K562 (cell line): ENCODE measurements around the gene EGF. TPM values are rescaled to one million over a fixed set of nuclear protein-coding genes. Genes with fewer than 3 reads are reported as not detected.

Experiments used
- ATAC-seq: fragments of 200-7000 bp; cut with Tn5 transposase; 3 replicates; pipeline ENCODE4 v1.9.1; 2020; ENCODE audit warnings: moderate library complexity
- BruUV-seq: library from RNA; stranded (reverse); fragments of 400-500 nt; replicated peaks from 2 replicates; lab custom pipeline; 2021; lab: Mats Ljungman, UMichigan
- CTCF ChIA-PET: fragments of 300-600 bp; formaldehyde crosslinking; extraction: SDS; loops from one replicate; lab custom pipeline; 2021; ENCODE audit warnings: low intra/inter-chr PET ratio; lab: Yijun Ruan, JAX
- POLR2A ChIA-PET: fragments of 300-600, 350-650 bp; sonication (Branson Sonifier 250); formaldehyde crosslinking; extraction: SDS; loops from one replicate; lab custom pipeline; 2021; ENCODE audit warnings: antibody characterized with exemption, inconsistent platforms; lab: Yijun Ruan, JAX
- DNase-seq, 4 experiments: peaks; one replicate each; pipeline versions ENCODE4 v3.0.0 to v3.0.0-alpha.2; 2011 to 2018; ENCODE audit warnings: low spot score in 3 of 4, mixed read lengths in 3 of 4; ENCODE audit errors: extremely low read depth in 1 of 4
- FAIRE-seq: peaks from 2 replicates; lab custom pipeline; 2011; peaks lifted over from hg19 to GRCh38; lab: Jason Lieb, UNC
- H2AFZ ChIP-seq: 2 replicates; pipeline ENCODE4 v1.6.0; 2011; ENCODE audit warnings: low read depth, low read length, control low read depth, inconsistent platforms
- H3K27ac ChIP-seq: fragments of 200-600 bp; 3 replicates; pipeline ENCODE4 v1.8.0; 2011; ENCODE audit warnings: low read depth, mild to moderate bottlenecking, control low read depth, inconsistent platforms, low read length, moderate library complexity, mixed read lengths; ENCODE audit errors: extremely low read depth
- H3K27me3 ChIP-seq, 2 experiments: fragments of 300-600 bp in 1 of 2; 2 replicates in 1 of 2; 3 replicates in 1 of 2; pipeline versions ENCODE4 v1.6.0 to v1.8.0; 2011; ENCODE audit warnings: inconsistent platforms in 2 of 2, low read length in 2 of 2, mild to moderate bottlenecking in 1 of 2, mixed read lengths in 1 of 2, moderate library complexity in 1 of 2; ENCODE audit not compliant: control insufficient read depth in 2 of 2, insufficient read depth in 2 of 2
- H3K36me3 ChIP-seq: fragments of 300-600 bp; 3 replicates; pipeline ENCODE4 v1.8.0; 2011; ENCODE audit warnings: mild to moderate bottlenecking, low read length, inconsistent platforms; ENCODE audit not compliant: control insufficient read depth, insufficient read depth
- H3K4me1 ChIP-seq, 2 experiments: fragments of 200-600 bp in 1 of 2; replicated peaks in 1 of 2; 2 replicates in 1 of 2; 3 replicates in 1 of 2; pipeline versions ENCODE4 v1.5.1 to v1.8.0; 2011; ENCODE audit warnings: inconsistent platforms in 2 of 2, low read length in 2 of 2, mild to moderate bottlenecking in 1 of 2, mixed read lengths in 1 of 2, moderate library complexity in 1 of 2; ENCODE audit not compliant: control insufficient read depth in 2 of 2, insufficient read depth in 2 of 2
- H3K4me2 ChIP-seq: 2 replicates; pipeline ENCODE4 v1.6.1; 2011; ENCODE audit warnings: low read length, control low read depth, inconsistent platforms, mixed read lengths; ENCODE audit not compliant: insufficient read depth
- H3K4me3 ChIP-seq: fragments of 200-600 bp; sonication (generic), shearing (Covaris generic); 2 replicates; pipeline ENCODE4 v1.5.1; 2016; ENCODE audit warnings: control low read depth, inconsistent platforms
- H3K79me2 ChIP-seq: fragments of 200-600 bp; 3 replicates; pipeline ENCODE4 v1.8.0; 2011; ENCODE audit warnings: low read length, inconsistent platforms; ENCODE audit not compliant: control insufficient read depth, insufficient read depth
- H3K9ac ChIP-seq, 2 experiments: 2 replicates each; pipeline versions ENCODE4 v1.6.0 to v1.6.1; 2011; ENCODE audit warnings: low read depth in 2 of 2, low read length in 2 of 2, control low read depth in 1 of 2, inconsistent platforms in 1 of 2, mild to moderate bottlenecking in 1 of 2, mixed read lengths in 1 of 2; ENCODE audit not compliant: insufficient read depth in 1 of 2
- H3K9me1 ChIP-seq: one replicate; pipeline ENCODE4 v1.6.0; 2011; ENCODE audit warnings: inconsistent platforms, mild to moderate bottlenecking, low read length, moderate library complexity; ENCODE audit not compliant: control insufficient read depth, insufficient read depth
- H3K9me3 ChIP-seq: replicated peaks from 2 replicates; pipeline ENCODE4 v1.5.1; 2011; ENCODE audit warnings: low read depth, low read length, inconsistent platforms; ENCODE audit not compliant: control insufficient read depth, insufficient read depth
- H4K20me1 ChIP-seq: replicated peaks from 2 replicates; pipeline ENCODE4 v1.6.1; 2011; ENCODE audit warnings: low read length, inconsistent platforms, mixed read lengths; ENCODE audit not compliant: control insufficient read depth, insufficient read depth
- BDP1 ChIP-seq: IDR thresholded peaks from 3 replicates; pipeline ENCODE4 v1.6.1; 2011; ENCODE audit not compliant: insufficient read length, insufficient read depth
- C11orf30 ChIP-seq: fragments of 450-650 bp; IDR thresholded peaks from 2 replicates; pipeline ENCODE4 v1.6.1; 2016; ENCODE audit warnings: low read depth, mild to moderate bottlenecking
- CEBPG ChIP-seq, 3 experiments: fragments of 200-800 bp in 1 of 3; sonication (Bioruptor generic) in 1 of 3; sonication (generic) in 1 of 3; formaldehyde crosslinking in 1 of 3; IDR thresholded peaks in 2 of 3; conservative IDR thresholded peaks in 1 of 3; 2 replicates each; pipeline versions ENCODE4 v1.6.1 to v1.8.0; 2016 to 2022; ENCODE audit warnings: missing compliant biosample characterization in 2 of 3, missing genetic modification characterization in 2 of 3, mild to moderate bottlenecking in 1 of 3, missing genetic modification reagents in 1 of 3
- MAFG ChIP-seq: fragments of 450-650 bp; conservative IDR thresholded peaks from 2 replicates; pipeline ENCODE4 v1.6.1; 2016; ENCODE audit warnings: missing genetic modification characterization, missing compliant biosample characterization
- NFE2 ChIP-seq: IDR thresholded peaks from 2 replicates; pipeline ENCODE4 v1.6.1; 2014; ENCODE audit warnings: antibody characterized with exemption, low read depth
- PHB ChIP-seq: fragments of 250-450 bp; sonication (Bioruptor Pico); IDR thresholded peaks from 2 replicates; pipeline ENCODE4 v1.5.0; 2021
- SMAD3 ChIP-seq: fragments of 450-650 bp; formaldehyde crosslinking; conservative IDR thresholded peaks from 2 replicates; pipeline ENCODE4 v1.4.0; 2020; ENCODE audit warnings: mild to moderate bottlenecking
- WGBS: fragments of 100-300 bp; shearing (Covaris generic); methylation state at CpG from one replicate; pipeline ENCODE4 v1.1.6; 2016; ENCODE audit warnings: low coverage, mixed read lengths; ENCODE audit not compliant: insufficient coverage; ENCODE audit errors: missing lambda C conversion rate; 5-methylcytosine and 5-hydroxymethylcytosine counted together
- in situ Hi-C: fragments of 300-500 bp; cut with MboI; formaldehyde crosslinking; loops from 4 replicates; pipeline ENCODE4 v1.15.0; 2018; ENCODE audit warnings: inconsistent platforms, mixed read lengths
- intact Hi-C: fragments of 100-400 bp; cut with micrococcal nuclease; formaldehyde crosslinking; loops from 2 replicates; pipeline ENCODE4 v1.14.2; 2022
- polyA plus RNA-seq, 8 experiments: library from polyadenylated mRNA; depleted of rRNA in 4 of 8; stranded (reverse) in 5 of 8; unstranded in 3 of 8; fragments of >200 nt; fragmentation: Nextera tagmentation in 2 of 8; fragmentation: Illumina TruSeq in 1 of 8; extraction: Ambion mirVana in 2 of 8; extraction: Trizol in 1 of 8; gene quantifications; 2 replicates each; pipeline versions ENCODE4 v1.2.1 to v1.2.3, GENCODE V29; 2011 to 2014; ENCODE audit warnings: inconsistent platforms in 1 of 8, missing spikeins in 1 of 8
- total RNA-seq, 7 experiments: library from RNA; depleted of rRNA in 6 of 7; stranded (reverse); fragments of >200 nt in 6 of 7; fragmentation: Illumina TruSeq in 2 of 7; extraction: Trizol in 2 of 7; gene quantifications; 2 replicates each; pipeline versions ENCODE4 v1.2.1 to v1.2.3, GENCODE V29; 2011 to 2021; ENCODE audit warnings: low replicate concordance in 1 of 7

The EGF gene
- total and polyA plus RNA-seq, 9 of the 15 experiments (the other 6 are each of a cell fraction or from before 2014, with no cell fraction given) = 0.32 to 3.1 (median 1.3) TPM

GRCh38 chr4:109915385-109916026, 2.8 kb downstream of the EGF start:
- DNase-seq = no peak
- no peaks in the 10 kb centered on the region for H4K20me1 ChIP-seq
- ChIA-PET CTCF (no interaction called here), POLR2A (interaction anchor here (1.1 kb wide), 2 partner anchors 16 to 74 kb away, joined by 3 read pairs; no protein-coding TSS in a partner anchor)
- in situ Hi-C loops (no loop called here), intact Hi-C loops (no loop called here)
- no peaks in the 10 kb centered on the region; a peak in 1 of 5 replicates for H3K27me3 ChIP-seq
- H3K9me3 ChIP-seq = no peaks in the 10 kb centered on the region
- 29% methylated on average over 8 of the region's 8 CpGs for WGBS
- no TSS peak for BruUV-seq
- no peak for ATAC-seq
- H3K4me2 ChIP-seq = no peak overlapping the region
- H3K4me1 ChIP-seq = peaks cover 0 to 16% of the 10 kb centered on the region in 2 experiments; a peak in 3 of 5 replicates
- FAIRE-seq = no peak
- H3K79me2 ChIP-seq = no peaks in the 10 kb centered on the region
- no peaks in the 10 kb centered on the region for H3K36me3 ChIP-seq
- H3K9ac ChIP-seq = no peak overlapping the region
- TF ChIP-seq C11orf30 (peak; percentile 39; the same call in 1 of the 2 replicates), SMAD3 (CRISPR knock-in tag) (no peak), MAFG (tag) (peak; percentile 65), BDP1 (no peak), PHB (no peak), CEBPG (CRISPR knock-in tag; IDR thresholded peaks at IDR 0.05) (no peak), CEBPG (tag; conservative IDR thresholded peaks at IDR 0.05 in 1 of 2, IDR thresholded peaks at IDR 0.05 in 1 of 2) (no peak), NFE2 (peak; percentile 30; the same call in 1 of the 2 replicates)
- H3K27ac ChIP-seq = no peak overlapping the region
- H2AFZ ChIP-seq = no peak overlapping the region
- no peaks in the 10 kb centered on the region for H3K9me1 ChIP-seq
- no peak overlapping the region for H3K4me3 ChIP-seq
